Measurements from ENCODE around the gene LGALS9. TPM values are rescaled to one million over a fixed set of nuclear protein-coding genes. Genes with fewer than 3 reads are reported as not detected.

LGALS9 gene
- total and polyA plus RNA-seq, 2 donors (not counting 1 experiment from before 2014, with no cell fraction given), result 1.7 to 2.1 TPM

DNA sequence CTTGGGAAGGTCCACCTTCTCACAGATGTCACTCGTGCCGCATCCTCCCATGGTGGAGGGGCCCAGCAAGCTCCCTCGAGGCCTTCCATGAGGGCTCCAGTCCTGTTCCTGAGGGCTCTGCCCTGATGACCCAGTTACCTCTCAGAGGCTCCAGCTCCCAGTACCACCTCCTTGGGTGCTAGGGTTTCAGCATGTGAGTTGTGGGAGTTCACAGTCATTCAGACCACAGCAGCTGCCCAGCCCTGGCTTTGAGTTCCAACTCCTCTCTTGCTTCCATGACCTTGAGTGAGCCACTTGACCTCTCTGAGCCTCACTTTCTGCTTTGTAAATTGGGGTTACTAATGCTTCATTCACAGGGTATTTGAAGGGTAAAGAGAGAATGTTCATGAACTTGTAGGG lies 37.1 kb upstream of the LGALS9 start:
- Histone ChIP-seq H3K27me3 (ENCODE audit: control insufficient read depth, insufficient read depth, low read length) (no peaks in the 10 kb centered on the region), H3K4me1 (ENCODE audit: control insufficient read depth, extremely low read depth, insufficient read depth, low read length) (no peaks in the 10 kb centered on the region), H4K20me1 (ENCODE audit: control insufficient read depth, extremely low read depth, insufficient read depth, low read length) (no peaks in the 10 kb centered on the region), H3K36me3 (ENCODE audit: control insufficient read depth, insufficient read depth, low read length) (peaks cover 1% of the 10 kb centered on the region), H3K9ac (ENCODE audit: insufficient read depth, low read length) (no peak overlapping the region), H3K27ac (ENCODE audit: insufficient read depth, low read length) (no peak overlapping the region), H3K9me3 (ENCODE audit: control insufficient read depth, insufficient read depth, low read depth, low read length) (no peaks in the 10 kb centered on the region), H3K4me3 (replicated peaks in 1 of 4; ENCODE audit: control extremely low read depth in 1 of 4, insufficient read depth in 1 of 4, low read depth in 3 of 4, low read length in 4 of 4) (no peak overlapping the region), H2AFZ (ENCODE audit: low read length) (no peak overlapping the region), H3K79me2 (ENCODE audit: control insufficient read depth, insufficient read depth, low read length) (no peaks in the 10 kb centered on the region), H3K4me2 (ENCODE audit: extremely low read depth, insufficient read depth, low read length) (no peak overlapping the region)
- TF ChIP-seq EZH2 (IDR thresholded peaks at IDR 0.05; ENCODE audit: low read length, missing control alignments), result no peak
- TF ChIP-seq, protein P1, sequence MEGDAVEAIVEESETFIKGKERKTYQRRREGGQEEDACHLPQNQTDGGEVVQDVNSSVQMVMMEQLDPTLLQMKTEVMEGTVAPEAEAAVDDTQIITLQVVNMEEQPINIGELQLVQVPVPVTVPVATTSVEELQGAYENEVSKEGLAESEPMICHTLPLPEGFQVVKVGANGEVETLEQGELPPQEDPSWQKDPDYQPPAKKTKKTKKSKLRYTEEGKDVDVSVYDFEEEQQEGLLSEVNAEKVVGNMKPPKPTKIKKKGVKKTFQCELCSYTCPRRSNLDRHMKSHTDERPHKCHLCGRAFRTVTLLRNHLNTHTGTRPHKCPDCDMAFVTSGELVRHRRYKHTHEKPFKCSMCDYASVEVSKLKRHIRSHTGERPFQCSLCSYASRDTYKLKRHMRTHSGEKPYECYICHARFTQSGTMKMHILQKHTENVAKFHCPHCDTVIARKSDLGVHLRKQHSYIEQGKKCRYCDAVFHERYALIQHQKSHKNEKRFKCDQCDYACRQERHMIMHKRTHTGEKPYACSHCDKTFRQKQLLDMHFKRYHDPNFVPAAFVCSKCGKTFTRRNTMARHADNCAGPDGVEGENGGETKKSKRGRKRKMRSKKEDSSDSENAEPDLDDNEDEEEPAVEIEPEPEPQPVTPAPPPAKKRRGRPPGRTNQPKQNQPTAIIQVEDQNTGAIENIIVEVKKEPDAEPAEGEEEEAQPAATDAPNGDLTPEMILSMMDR (conservative IDR thresholded peaks at IDR 0.05 in 1 of 2, IDR thresholded peaks at IDR 0.05 in 1 of 2; ENCODE audit: low read depth in 1 of 2, low read length in 2 of 2), result no peak
- DNase-seq (ENCODE audit: low read depth in 2 of 2), result no peak

DNA sequence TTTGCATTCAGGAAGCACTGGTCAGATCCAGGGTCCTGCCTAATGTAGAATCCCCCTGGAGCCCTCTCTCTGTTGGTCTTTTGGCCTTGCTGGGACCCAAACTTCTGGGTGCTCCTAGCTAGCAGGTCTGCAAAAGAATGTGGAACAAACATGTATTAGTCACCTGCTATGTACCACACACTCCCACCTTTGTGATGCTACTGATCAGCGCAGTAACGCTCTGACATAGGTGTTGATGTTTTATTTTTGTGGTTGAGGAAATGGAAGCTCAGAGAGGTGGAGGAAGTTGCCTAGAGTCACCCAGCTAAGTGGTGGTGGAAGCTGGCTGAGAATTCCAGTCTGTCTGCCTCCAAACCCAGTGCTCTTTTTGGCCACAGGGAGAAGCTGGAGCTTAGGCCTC lies 35.8 kb upstream of the LGALS9 start:
- Histone ChIP-seq H3K9ac (ENCODE audit: insufficient read depth, low read length) (no peak overlapping the region), H3K4me1 (ENCODE audit: control insufficient read depth, extremely low read depth, insufficient read depth, low read length) (no peaks in the 10 kb centered on the region), H3K27ac (ENCODE audit: insufficient read depth, low read length) (no peak overlapping the region), H3K27me3 (ENCODE audit: control insufficient read depth, insufficient read depth, low read length) (no peaks in the 10 kb centered on the region), H3K79me2 (ENCODE audit: control insufficient read depth, insufficient read depth, low read length) (no peaks in the 10 kb centered on the region), H3K4me2 (ENCODE audit: extremely low read depth, insufficient read depth, low read length) (no peak overlapping the region), H4K20me1 (ENCODE audit: control insufficient read depth, extremely low read depth, insufficient read depth, low read length) (no peaks in the 10 kb centered on the region), H3K4me3 (replicated peaks in 1 of 4; ENCODE audit: control extremely low read depth in 1 of 4, insufficient read depth in 1 of 4, low read depth in 3 of 4, low read length in 4 of 4) (no peak overlapping the region), H2AFZ (ENCODE audit: low read length) (no peak overlapping the region), H3K9me3 (ENCODE audit: control insufficient read depth, insufficient read depth, low read depth, low read length) (no peaks in the 10 kb centered on the region), H3K36me3 (ENCODE audit: control insufficient read depth, insufficient read depth, low read length) (peaks cover 1% of the 10 kb centered on the region)
- TF ChIP-seq EZH2 (IDR thresholded peaks at IDR 0.05; ENCODE audit: low read length, missing control alignments), result no peak
- TF ChIP-seq, protein P1 (conservative IDR thresholded peaks at IDR 0.05 in 1 of 2, IDR thresholded peaks at IDR 0.05 in 1 of 2; ENCODE audit: low read depth in 1 of 2, low read length in 2 of 2), result no peak
- no peak for DNase-seq (ENCODE audit: low read depth in 2 of 2)

DNA sequence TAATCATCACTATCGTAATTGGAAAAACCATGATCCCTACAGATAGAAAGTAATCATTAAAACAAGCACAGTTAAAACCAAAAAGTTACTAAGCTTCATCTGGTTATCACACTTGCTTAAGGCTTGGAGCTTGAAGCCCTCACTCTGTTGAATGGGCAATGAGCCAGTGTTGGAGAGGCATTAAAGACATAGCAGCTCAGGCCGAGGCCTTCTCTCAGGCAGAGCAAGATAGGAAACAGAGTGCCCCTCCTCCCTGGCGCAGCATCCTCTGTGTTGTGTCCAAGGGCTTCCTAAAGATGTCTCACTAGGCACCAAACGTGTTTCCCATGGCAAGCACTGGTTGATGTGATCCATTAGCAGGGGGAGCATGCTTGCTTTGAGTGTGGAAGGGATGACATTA lies 34.9 kb upstream of the LGALS9 start:
- Histone ChIP-seq H4K20me1 (ENCODE audit: control insufficient read depth, extremely low read depth, insufficient read depth, low read length) (no peaks in the 10 kb centered on the region), H3K9me3 (ENCODE audit: control insufficient read depth, insufficient read depth, low read depth, low read length) (no peaks in the 10 kb centered on the region), H3K4me3 (replicated peaks in 1 of 4; ENCODE audit: control extremely low read depth in 1 of 4, insufficient read depth in 1 of 4, low read depth in 3 of 4, low read length in 4 of 4) (no peak overlapping the region), H2AFZ (ENCODE audit: low read length) (no peak overlapping the region), H3K4me1 (ENCODE audit: control insufficient read depth, extremely low read depth, insufficient read depth, low read length) (no peaks in the 10 kb centered on the region), H3K27ac (ENCODE audit: insufficient read depth, low read length) (no peak overlapping the region), H3K9ac (ENCODE audit: insufficient read depth, low read length) (no peak overlapping the region), H3K4me2 (ENCODE audit: extremely low read depth, insufficient read depth, low read length) (no peak overlapping the region), H3K36me3 (ENCODE audit: control insufficient read depth, insufficient read depth, low read length) (peaks cover 1% of the 10 kb centered on the region), H3K27me3 (ENCODE audit: control insufficient read depth, insufficient read depth, low read length) (no peaks in the 10 kb centered on the region), H3K79me2 (ENCODE audit: control insufficient read depth, insufficient read depth, low read length) (no peaks in the 10 kb centered on the region)
- TF ChIP-seq, protein P1 (conservative IDR thresholded peaks at IDR 0.05 in 1 of 2, IDR thresholded peaks at IDR 0.05 in 1 of 2; ENCODE audit: low read depth in 1 of 2, low read length in 2 of 2), result no peak
- no peak for TF ChIP-seq EZH2 (IDR thresholded peaks at IDR 0.05; ENCODE audit: low read length, missing control alignments)
- peak in 1 of 2 donors; percentile 31 for DNase-seq (ENCODE audit: low read depth in 2 of 2)
